GM21717 (cell line): ENCODE measurements around the gene ABCB8.

ENCODE experiments used
- ATAC-seq: cut with Tn5 transposase; IDR thresholded peaks from one replicate; pipeline ENCODE4 v1.9.1; 2021; ENCODE audit warnings: mild to moderate bottlenecking, moderate library complexity; ENCODE audit not compliant: unreplicated experiment

ABCB8 gene

GRCh38 chr7:151085329-151085690 is 57.1 kb downstream of the ABCB8 start:
- no peak for ATAC-seq

- ATAC-seq, result peak; percentile 41
These were observed 57.7 kb downstream of the ABCB8 start, which contains the start of gene AGAP3 for GRCh38 chr7:151085691-151086620. Gene AGAP3, plus strand, starts transcription at chr7:151086475. Its CDS starts 267 bp downstream, at chr7:151086742.

GRCh38 chr7:151086802-151087244 is 58.6 kb downstream of the ABCB8 start:
- no peak for ATAC-seq

DNA sequence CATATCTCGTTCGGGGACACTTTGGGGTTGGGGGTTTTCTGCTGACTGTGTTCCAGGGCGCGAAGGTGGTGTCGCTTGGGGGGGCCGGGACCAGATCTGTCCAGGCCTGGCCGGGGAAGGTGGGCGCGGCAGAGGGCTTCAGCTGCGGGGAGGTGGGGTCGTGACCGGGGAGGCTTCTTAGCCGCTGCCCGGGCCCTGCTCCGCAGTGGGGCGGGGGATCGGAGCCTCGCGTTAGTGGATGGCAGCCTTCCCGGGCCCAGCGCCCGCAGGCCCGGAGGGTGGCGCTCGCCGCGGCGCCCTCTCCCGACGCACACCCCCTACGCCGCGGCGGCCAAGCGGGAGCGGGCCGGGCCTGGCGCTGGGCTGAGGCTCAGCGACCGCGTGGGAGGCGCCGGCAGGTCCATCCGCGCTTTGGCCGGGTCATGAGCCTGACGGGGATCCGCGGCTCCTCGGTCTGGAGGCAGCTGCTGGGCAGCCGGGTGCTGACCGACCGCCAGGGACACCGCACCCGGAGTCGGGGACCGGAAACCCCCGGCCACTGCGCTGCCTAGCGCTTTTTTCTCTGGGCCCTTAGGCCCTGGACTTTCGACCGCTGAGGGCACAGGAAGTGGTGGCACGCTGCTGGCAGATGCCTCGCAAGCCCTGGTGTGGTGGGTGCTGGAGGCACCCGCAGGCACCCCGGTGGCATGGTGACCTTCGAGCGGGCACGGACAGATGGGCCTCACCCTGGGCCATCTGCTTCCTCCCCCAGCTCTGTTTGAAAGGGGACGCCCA is 59.2 kb downstream of the ABCB8 start:
- no peak for ATAC-seq

DNA sequence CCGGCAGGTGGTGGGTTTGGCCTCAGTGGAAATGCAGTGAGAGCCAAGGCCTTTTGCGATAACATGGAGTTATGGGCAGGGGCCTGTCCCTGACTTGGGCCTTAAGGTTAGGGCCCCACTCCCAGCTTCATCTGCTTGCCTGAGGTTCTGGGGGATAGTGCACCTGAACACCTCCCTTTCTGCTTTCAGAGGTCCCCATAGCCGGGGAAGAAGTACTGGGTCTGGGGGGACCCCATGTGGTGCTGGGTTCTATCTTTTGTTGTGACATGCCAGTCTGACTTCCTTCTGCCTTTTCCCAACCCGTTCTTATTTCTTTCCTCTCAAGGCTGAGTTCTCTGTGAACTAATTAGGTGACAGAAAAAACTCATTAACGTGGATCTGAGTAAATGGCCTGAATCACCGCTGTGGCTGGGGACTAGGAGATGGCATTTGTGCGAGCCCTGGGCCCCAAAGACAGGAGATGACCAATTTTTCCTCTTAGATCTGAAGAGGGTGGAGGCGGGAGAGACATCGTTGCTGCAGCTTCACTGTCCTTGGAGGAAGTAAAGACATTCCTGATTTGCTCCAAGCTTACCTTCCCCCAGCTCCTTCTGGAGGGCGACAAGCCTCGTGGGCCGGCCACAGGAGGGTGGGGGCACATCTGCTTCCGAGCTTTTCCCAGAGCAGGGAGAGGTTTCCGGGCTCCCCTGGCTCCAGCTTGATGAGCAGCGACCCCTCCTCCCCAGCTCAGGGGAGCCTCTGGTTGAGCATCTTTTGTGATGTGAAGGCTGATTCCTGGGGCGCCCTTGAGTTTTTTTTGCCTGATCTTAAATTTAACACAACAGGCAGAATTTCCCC is 60.0 kb downstream of the ABCB8 start:
- ATAC-seq, result no peak

GRCh38 chr7:151088856-151089699 is 60.8 kb downstream of the ABCB8 start:
- ATAC-seq, result no peak

GRCh38 chr7:151089893-151090730 is 61.9 kb downstream of the ABCB8 start:
- ATAC-seq, result no peak

DNA sequence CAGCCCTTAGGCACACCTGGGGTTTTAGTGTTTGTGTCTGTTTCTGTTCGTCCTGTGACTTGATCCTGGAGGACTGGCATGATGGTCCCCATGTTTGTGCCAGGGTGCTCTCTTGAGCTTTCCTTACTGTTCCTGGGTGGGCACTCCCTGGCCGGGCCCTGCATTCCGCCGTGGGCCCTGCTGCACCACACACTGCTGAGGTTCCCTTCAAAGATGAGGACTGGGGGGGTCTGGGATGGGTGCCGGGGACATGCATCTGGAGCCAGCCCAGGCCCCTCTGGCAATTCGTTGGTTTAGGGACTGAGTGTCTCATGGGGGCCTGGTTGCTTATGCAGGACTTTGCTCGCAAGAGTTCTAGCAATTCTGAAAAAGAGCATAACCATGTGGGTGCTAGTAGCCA is 62.8 kb downstream of the ABCB8 start:
- ATAC-seq, result no peak

- no peak for ATAC-seq
These were observed 63.2 kb downstream of the ABCB8 start for GRCh38 chr7:151091431-151091830.

GRCh38 chr7:151091988-151092387 is 63.7 kb downstream of the ABCB8 start:
- no peak for ATAC-seq

GRCh38 chr7:151093748-151094147 is 65.5 kb downstream of the ABCB8 start:
- no peak for ATAC-seq

DNA sequence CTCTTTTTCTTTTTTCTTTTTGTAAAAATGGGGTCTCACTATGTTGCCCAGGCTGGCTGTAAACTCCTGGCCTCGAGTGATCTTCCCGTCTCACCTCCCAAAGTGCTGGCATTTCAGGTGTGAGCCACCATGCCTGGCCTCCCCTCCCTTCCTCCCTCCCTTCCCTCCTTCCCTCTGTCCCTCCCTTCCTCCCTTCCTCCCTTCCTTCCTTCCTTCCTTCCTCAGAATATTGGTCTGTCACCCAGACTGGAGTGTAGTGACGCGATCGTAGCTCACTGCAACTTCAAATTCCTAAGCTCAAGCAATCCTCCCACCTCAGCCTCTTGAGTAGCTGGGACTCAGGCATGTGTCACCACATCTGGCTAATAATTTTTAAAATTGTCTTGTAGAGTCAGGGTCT is 66.4 kb downstream of the ABCB8 start:
- ATAC-seq, result no peak

GRCh38 chr7:151095123-151095797 is 67.0 kb downstream of the ABCB8 start:
- no peak for ATAC-seq

- no peak for ATAC-seq
These were observed 67.7 kb downstream of the ABCB8 start for GRCh38 chr7:151095828-151096475.
